HG02798 (cell line): ENCODE measurements around the gene KRTAP10-11.
"Not testable (repeated sequence)": the region's sequence is repeated elsewhere in the genome, so short reads cannot be mapped to it uniquely, and the experiment has no call there.

Experiments used
- ATAC-seq: cut with Tn5 transposase; IDR thresholded peaks from one replicate; pipeline ENCODE4 v1.9.1; 2021; ENCODE audit warnings: mild to moderate bottlenecking; ENCODE audit not compliant: unreplicated experiment, poor library complexity

KRTAP10-11 gene

DNA sequence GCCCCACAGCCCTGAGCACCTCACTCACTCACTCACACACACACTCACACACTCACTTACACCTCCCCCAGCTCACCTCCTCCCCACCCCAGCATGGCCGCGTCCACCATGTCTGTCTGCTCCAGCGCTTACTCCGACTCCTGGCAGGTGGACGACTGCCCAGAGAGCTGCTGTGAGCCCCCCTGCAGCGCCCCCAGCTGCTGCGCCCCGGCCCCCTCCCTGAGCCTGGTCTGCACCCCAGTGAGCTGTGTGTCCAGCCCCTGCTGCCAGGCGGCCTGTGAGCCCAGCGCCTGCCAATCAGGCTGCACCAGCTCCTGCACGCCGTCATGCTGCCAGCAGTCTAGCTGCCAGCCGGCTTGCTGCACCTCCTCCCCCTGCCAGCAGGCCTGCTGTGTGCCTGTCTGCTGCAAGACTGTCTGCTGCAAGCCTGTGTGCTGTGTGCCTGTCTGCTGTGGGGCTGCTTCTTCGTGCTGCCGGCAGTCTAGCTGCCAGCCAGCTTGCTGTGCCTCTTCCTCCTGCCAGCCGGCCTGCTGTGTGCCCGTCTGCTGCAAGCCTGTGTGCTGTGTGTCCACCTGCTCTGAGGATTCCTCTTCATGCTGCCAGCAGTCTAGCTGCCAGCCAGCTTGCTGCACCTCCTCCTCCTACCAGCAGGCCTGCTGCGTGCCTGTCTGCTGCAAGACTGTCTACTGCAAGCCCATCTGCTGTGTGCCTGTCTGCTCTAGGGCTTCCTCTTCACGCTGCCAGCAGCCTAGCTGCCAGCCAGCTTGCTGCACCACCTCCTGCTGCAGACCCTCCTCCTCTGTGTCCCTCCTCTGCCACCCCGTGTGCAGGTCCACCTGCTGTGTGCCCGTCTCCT is at the start of gene KRTAP10-11:
KRTAP10-11 (plus strand) TSS at position 49 of the 856 bp plus-strand sequence; CDS start at position 94, 45 bp downstream.
- not testable (repeated sequence) for ATAC-seq

DNA sequence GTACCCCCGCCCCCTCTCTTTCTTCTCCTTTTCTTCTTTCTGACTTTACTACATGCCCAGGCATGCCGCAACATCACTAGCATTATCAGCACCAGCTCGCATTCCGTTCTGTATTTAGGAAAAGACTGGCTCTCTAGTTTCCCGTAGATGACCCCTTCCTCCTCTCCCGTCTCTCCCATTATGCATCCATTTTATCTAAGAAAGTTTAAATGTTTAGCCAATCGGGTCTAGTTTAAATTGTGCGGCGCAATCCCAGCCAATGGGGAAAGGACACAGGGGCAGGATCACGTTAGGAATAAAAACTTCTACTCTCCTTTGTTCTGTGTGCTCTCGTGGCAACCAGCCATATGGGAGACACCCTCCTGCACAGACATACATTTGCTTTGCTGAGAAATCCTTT is 48.2 kb upstream of the KRTAP10-11 start:
- no peak for ATAC-seq

GRCh38 chr21:44599264-44600029 is 46.8 kb upstream of the KRTAP10-11 start:
- no peak for ATAC-seq

DNA sequence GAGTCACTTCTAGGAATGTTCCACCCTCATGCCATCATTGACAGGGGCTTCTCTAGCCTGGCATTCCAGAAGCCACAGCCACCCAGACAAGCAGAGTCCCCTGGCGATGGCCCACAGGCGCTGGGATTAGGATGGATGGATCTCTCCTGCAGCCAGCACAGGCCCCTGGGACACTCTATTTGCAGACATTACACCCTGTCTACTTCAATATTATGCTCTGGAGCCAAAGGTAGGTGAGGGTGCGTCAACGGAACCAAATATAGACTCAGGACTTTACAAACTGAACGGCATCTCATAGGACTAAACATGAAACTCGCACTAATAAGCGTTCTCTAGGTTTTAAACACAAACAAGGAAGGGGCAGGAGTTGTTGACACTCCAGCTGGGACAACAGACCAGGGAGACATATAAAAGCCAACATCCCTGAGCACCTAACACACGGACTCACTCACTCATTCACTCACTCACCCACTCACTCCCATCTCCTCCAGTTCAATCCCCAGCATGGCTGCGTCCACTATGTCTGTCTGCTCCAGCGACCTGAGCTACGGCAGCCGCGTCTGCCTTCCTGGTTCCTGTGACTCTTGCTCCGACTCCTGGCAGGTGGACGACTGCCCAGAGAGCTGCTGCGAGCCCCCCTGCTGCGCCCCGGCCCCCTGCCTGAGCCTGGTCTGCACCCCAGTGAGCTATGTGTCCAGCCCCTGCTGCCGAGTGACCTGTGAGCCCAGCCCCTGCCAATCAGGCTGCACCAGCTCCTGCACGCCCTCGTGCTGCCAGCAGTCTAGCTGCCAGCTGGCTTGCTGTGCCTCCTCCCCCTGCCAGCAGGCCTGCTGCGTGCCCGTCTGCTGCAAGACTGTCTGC is 45.9 kb upstream of the KRTAP10-11 start, which contains the start of gene KRTAP10-7:
KRTAP10-7 (plus strand) TSS at position 480 of the 861 bp plus-strand sequence; CDS start at position 505, 25 bp downstream.
- ATAC-seq: not testable (repeated sequence)

- not testable (repeated sequence) for ATAC-seq
Measured at GRCh38 chr21:44601091-44601490, 45.1 kb upstream of the KRTAP10-11 start.

- no peak for ATAC-seq
Measured at GRCh38 chr21:44601596-44602462, 44.4 kb upstream of the KRTAP10-11 start.

GRCh38 chr21:44602463-44602850 is 43.8 kb upstream of the KRTAP10-11 start:
- ATAC-seq: no peak

DNA sequence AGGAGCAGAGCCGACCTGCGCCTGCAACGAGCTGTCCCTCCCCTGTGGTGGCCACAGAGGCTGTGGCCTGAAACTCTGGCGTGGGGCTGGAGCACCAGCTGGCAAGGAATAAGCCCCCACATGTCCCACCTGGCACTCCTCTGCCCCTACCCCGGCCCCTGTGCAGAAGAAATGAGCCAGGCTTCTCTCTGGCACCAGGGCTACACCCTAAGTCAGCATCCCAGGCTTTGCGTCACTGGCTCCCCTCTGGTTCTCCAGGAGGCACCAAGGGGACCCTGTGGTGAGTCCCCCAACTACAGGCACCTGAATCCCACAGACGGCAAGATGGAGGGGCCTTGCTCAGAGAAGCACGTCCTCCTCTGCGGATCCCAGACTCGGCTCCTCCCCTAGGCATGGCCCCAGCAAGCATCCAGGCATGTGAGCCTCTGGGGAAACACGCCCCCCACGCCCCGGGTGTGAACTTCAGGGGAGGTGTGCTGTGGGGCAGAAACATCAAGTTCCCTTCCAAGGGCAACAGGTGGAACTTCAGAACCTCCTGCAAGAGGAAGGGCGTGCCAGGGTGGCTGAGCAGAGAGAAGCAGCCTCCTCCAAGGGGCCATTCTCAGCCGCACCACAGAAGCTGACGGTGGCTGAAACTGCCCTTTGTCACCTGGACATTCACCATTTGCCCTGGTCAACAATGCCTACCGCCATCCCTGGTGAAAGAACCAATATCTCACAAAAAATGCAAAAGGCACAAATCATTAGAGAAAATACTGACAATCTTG is 42.9 kb upstream of the KRTAP10-11 start:
- no peak for ATAC-seq

GRCh38 chr21:44603911-44604310 is 42.3 kb upstream of the KRTAP10-11 start:
- no peak for ATAC-seq

GRCh38 chr21:44606495-44606894 is 39.7 kb upstream of the KRTAP10-11 start:
- ATAC-seq: no peak

DNA sequence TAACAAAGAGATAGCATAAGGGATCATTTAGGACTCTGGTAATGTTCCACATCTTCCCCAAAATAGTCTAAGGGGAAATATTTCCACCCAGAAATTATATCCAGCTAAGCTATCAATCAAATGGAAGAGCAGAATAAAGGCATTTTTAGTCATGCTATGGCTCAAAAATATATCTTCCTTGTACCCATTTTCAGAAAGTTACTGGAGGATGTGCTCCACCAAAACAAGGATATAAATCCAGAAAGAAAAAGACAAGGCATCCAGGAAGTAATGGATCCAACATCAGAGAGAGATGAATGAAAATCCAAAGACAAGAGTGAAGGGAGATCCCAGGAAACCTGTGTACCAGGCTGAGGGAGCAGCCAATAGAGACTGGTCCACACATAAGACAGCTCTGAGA is 37.0 kb upstream of the KRTAP10-11 start:
- ATAC-seq: no peak

DNA sequence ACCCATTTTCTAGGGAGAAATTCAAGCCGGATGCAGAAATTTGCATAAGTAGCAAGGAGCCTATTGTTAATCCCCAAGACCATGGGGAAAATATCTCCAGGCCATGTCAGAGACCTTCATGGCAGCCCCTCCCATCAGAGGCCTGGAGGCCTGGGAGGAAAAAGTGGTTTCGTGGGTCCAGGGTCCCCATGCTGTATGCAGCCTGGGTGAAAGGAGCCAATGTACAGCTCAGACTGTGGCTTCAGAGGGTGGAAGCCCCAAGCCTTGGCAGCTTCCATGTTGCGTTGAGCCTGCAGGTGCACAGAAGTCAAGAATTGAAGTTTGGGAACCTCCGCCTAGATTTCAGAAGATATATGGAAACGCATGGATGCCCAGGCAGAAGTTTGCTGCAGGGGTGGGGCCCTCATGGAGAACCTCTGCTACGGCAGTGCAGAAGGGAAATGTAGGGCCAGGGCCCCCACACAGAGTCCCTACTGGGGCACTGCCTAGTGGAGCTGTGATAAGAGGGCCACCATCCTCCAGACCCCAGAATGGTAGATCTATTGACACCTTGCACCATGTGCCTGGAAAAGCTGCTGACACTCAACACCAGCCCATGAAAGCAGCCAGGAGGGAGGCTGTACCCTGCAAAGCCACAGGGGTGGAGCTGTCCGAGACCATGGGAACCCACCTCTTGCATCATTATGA is 35.9 kb upstream of the KRTAP10-11 start:
- not testable (repeated sequence) for ATAC-seq

DNA sequence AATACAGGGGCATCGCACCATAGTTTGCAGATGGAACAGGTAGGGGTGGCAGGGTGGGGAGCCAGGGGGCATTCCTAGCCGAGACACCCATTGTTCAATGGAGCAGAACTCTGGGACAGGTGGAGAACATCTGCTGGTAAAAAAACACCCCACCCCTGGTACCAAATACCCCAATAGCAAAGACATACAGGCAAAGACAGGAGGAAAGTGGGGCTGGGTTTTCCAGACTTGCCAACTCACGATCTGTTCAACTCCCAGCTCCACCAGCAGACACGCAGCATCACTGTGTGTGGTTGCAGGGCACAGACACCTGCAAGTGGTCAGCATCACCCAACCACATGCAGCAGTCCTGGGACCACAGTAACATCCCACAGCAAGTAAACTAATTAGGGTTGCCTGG is 34.7 kb upstream of the KRTAP10-11 start:
- no peak for ATAC-seq

DNA sequence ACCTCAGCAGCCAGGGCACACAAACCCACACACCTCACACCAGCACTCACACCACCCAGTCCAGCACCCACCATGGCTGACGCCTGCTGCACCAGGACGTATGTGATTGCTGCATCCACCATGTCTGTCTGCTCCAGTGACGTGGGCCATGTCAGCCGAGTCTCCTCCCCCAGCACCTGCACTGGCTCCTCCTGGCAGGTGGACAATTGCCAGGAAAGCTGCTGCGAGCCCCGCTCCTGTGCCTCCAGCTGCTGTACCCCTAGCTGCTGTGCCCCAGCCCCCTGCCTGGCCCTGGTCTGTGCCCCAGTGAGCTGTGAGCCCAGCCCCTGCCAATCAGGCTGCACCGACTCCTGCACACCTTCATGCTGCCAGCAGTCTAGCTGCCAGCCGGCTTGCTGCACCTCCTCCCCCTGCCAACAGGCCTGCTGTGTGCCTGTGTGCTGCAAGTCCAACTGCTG is 34.2 kb upstream of the KRTAP10-11 start, which contains the start of gene KRTAP10-8:
KRTAP10-8 (plus strand) TSS at position 51 of the 458 bp plus-strand sequence; CDS start at position 73, 22 bp downstream.
- no peak for ATAC-seq

GRCh38 chr21:44612669-44613229 is 33.5 kb upstream of the KRTAP10-11 start:
- no peak for ATAC-seq

GRCh38 chr21:44613386-44614155 is 32.6 kb upstream of the KRTAP10-11 start:
- ATAC-seq: no peak

- ATAC-seq: no peak
Measured at GRCh38 chr21:44614161-44614631, 32.0 kb upstream of the KRTAP10-11 start.
